SH-SY5Y (cell line): ENCODE data around the gene FMNL2.

ENCODE experiments used
- GATA2 ChIP-seq: IDR thresholded peaks from 2 replicates; pipeline ENCODE4 v1.6.1; 2011; ENCODE audit warnings: mild to moderate bottlenecking, low read depth, low read length
- GATA3 ChIP-seq: IDR thresholded peaks from 2 replicates; pipeline ENCODE4 v1.6.1; 2011; ENCODE audit warnings: low read depth, mild to moderate bottlenecking, low read length, moderate library complexity

GRCh38 chr2:152638056-152638455 is 303.1 kb downstream of the FMNL2 start:
- TF ChIP-seq GATA2 (no peak), GATA3 (no peak)
